DMS 273 (cell line): ENCODE measurements around the gene SNAPC4.
"Not testable (repeated sequence)": the region's sequence is repeated elsewhere in the genome, so short reads cannot be mapped to it uniquely, and the experiment has no call there.

Experiments
- DNase-seq: peaks from one replicate; lab custom pipeline; 2025; ENCODE audit not compliant: unreplicated experiment; lab: John Stamatoyannopoulos, UW

SNAPC4 gene

GRCh38 chr9:136358888-136359287 lies 41.1 kb downstream of the SNAPC4 start:
- DNase-seq: no peak

GRCh38 chr9:136358016-136358415 lies 42.0 kb downstream of the SNAPC4 start:
- no peak for DNase-seq

GRCh38 chr9:136357202-136357725 lies 42.7 kb downstream of the SNAPC4 start:
- no peak for DNase-seq

- DNase-seq: no peak
Observed at GRCh38 chr9:136355616-136356557, 44.1 kb downstream of the SNAPC4 start.

- DNase-seq: peak; percentile 60
Observed at GRCh38 chr9:136354592-136355085, 45.3 kb downstream of the SNAPC4 start.

GRCh38 chr9:136353757-136354488 lies 46.0 kb downstream of the SNAPC4 start:
- DNase-seq: peak; percentile 52

- no peak for DNase-seq
Observed at GRCh38 chr9:136353088-136353487, 46.9 kb downstream of the SNAPC4 start.

- peak; percentile 52 for DNase-seq
Observed at GRCh38 chr9:136352682-136353081, 47.3 kb downstream of the SNAPC4 start.

- not testable (repeated sequence) for DNase-seq
Observed at GRCh38 chr9:136351868-136352267, 48.1 kb downstream of the SNAPC4 start.

- DNase-seq: no peak
Observed at GRCh38 chr9:136351252-136351800, 48.6 kb downstream of the SNAPC4 start.
